Activated CD4-positive, alpha-beta T cell treated with anti-CD3 and anti-CD28 coated beads, Interleukin-2, amount 10 ng/mL, durations not matched to agents 7 days and 5 days (primary cell): Measurements from ENCODE around the gene SMURF2. TPM values are rescaled to one million over a fixed set of nuclear protein-coding genes. Genes with fewer than 3 reads are reported as not detected.
A peak's percentile ranks its signal among the peaks of the same experiment; 100 is the strongest.

ENCODE experiments used
- CTCF ChIA-PET: fragments of 350-600 bp; sonication (Branson Sonifier 250); formaldehyde crosslinking; loops from one replicate; lab custom pipeline; 2021; ENCODE audit warnings: antibody characterized with exemption; lab: Charles Lee
- POLR2A ChIA-PET: fragments of 350-600 bp; sonication (Branson Sonifier 250); formaldehyde crosslinking; loops from one replicate; lab custom pipeline; 2021; ENCODE audit warnings: antibody characterized with exemption; lab: Charles Lee
- DNase-seq: peaks from one replicate; pipeline ENCODE4 v3.0.0-alpha.2; 2020
- H3K27ac Mint-ChIP-seq: one replicate; pipeline ENCODE4 v1.8.0; 2021; ENCODE audit warnings: mild to moderate bottlenecking, moderate library complexity, mixed read lengths
- H3K27me3 Mint-ChIP-seq: one replicate; pipeline ENCODE4 v1.8.0; 2021; ENCODE audit warnings: mixed read lengths
- H3K36me3 Mint-ChIP-seq: one replicate; pipeline ENCODE4 v1.8.0; 2021; ENCODE audit warnings: low read depth, mixed read lengths
- H3K4me1 Mint-ChIP-seq: one replicate; pipeline ENCODE4 v1.8.0; 2021; ENCODE audit warnings: mixed read lengths
- H3K4me3 Mint-ChIP-seq: one replicate; pipeline ENCODE4 v1.8.0; 2021; ENCODE audit warnings: mild to moderate bottlenecking, moderate library complexity, mixed read lengths
- H3K9me3 Mint-ChIP-seq: one replicate; pipeline ENCODE4 v1.8.0; 2021; ENCODE audit warnings: mixed read lengths
- total RNA-seq, 2 experiments: library from RNA; stranded (reverse); gene quantifications; one replicate each; pipeline ENCODE4 v1.2.3, GENCODE V29; 2021

SMURF2 gene
- total RNA-seq, 2 experiments from 2014 or later, result 17.4 to 18.2 TPM

- Mint-ChIP-seq H3K4me3 (no peak overlapping the region), H3K9me3 (no peaks in the 10 kb centered on the region), H3K4me1 (peaks cover 72% of the 10 kb centered on the region), H3K27ac (peak overlapping the region; percentile 54), H3K27me3 (no peaks in the 10 kb centered on the region), H3K36me3 (peaks cover 81% of the 10 kb centered on the region)
- CTCF ChIA-PET, result interaction anchor here (1.5 kb wide), 1 partner anchor 10 kb away, joined by 7 read pairs; no protein-coding TSS in a partner anchor
- no peak for DNase-seq
- POLR2A ChIA-PET, result interaction anchor here (0.7 kb wide), 1 partner anchor 9 kb away, joined by 3 read pairs; no protein-coding TSS in a partner anchor
Measured at GRCh38 chr17:64502021-64502420, 160.1 kb downstream of the SMURF2 start.

DNA sequence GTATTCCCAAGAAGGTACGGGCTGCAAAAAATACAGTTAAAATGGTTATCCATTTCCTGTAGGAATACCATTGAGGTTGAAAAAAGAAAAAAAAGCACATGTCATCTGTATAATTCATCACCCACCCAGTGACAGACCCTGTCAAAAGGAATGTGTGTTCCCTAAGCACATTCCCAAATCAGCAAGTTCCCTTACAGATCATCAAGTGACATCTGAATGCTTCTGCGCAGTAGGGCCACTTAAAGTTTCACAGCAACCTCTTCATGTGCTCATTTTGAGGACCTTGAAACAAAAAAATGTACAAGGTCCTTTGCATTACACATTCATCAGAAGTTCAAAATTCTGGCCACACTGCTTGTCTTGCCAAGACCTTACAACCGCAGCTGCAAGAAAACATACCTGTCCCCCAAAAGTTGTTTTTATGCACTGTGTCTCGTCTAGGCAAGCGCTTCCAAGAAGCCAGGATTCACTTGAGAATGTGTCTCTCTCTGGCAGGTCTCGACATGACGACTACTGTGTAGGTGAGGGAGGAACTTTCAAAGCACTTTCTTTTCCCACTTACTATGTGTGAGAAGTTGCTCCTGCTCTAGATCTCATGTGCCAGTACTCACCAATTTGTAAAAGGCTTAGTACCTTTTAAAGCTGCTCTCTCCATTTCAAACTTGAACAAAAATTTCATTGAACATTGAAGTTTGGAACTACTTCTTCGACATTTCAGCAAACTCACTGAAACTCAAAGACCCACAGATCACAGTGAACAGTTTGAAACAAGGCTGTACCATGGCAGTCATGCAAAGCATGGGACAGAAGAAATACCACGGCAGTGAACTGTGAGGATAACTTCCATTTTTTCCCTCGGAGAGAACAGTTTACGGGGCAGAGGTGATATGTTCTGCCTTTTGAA, 161.0 kb downstream of the SMURF2 start:
- H3K27me3 Mint-ChIP-seq, result no peaks in the 10 kb centered on the region
- no peak overlapping the region for H3K27ac Mint-ChIP-seq
- no peaks in the 10 kb centered on the region for H3K9me3 Mint-ChIP-seq
- no peak overlapping the region for H3K4me3 Mint-ChIP-seq
- H3K36me3 Mint-ChIP-seq, result peaks cover 85% of the 10 kb centered on the region
- no peak for DNase-seq
- ChIA-PET CTCF (interaction anchor here (1.5 kb wide), 1 partner anchor 9 kb away, joined by 7 read pairs; no protein-coding TSS in a partner anchor), POLR2A (no interaction called here)
- H3K4me1 Mint-ChIP-seq, result peaks cover 74% of the 10 kb centered on the region

DNA sequence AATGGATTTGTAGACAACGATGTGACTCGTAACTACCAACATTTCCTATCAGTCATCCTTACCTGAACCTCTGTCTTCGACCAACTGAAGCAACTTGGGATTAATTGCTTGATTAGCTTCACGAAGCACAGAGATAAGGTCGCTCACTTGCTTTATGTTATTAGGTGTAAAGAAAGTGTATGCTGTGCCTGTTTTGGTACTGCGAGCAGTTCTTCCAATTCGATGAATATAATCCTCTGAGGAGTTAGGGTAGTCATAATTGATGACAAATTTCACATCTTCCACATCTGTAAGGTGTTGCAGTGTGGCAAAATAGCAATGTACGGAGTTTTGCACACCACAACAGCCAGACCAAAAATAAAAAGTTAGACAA, 161.6 kb downstream of the SMURF2 start:
- ChIA-PET POLR2A (no interaction called here), CTCF (interaction anchor here (1.0 kb wide), 1 partner anchor 9 kb away, joined by 3 read pairs; no protein-coding TSS in a partner anchor)
- Mint-ChIP-seq H3K27me3 (no peaks in the 10 kb centered on the region), H3K9me3 (no peaks in the 10 kb centered on the region), H3K27ac (no peak overlapping the region), H3K36me3 (peaks cover 82% of the 10 kb centered on the region), H3K4me3 (no peak overlapping the region), H3K4me1 (peaks cover 77% of the 10 kb centered on the region)
- DNase-seq, result no peak

DNA sequence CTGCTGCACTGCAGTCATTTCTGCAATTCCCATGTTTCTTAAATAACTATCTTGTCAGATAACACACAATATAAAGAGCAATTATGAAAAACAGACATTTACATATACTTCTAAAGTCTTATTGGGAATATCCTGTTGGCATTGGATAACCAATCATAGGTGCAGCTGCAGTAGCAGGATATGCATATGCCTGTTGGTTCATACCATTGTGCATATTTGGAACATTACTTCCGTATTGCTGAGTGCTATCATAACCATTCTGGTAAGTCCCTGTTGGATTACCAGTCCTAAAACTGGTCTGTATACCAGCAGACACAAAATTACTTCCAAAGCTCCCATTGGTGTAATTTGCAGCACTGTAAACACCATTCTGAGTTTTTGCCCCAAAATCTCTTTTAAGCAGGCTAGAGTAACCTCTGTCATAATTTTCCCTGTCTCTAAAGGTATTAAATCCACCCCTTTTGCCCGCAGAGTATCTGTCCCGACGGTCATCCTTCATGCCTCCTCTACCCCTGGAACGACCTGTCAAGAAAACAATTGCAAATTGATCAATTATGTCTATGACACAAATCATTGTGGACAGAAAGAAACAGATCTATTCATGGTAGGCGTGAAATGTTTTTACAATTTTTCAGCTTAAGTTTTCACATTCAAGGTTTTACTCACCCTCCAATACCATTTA, 162.2 kb downstream of the SMURF2 start:
- H3K4me1 Mint-ChIP-seq, result peaks cover 80% of the 10 kb centered on the region
- H3K4me3 Mint-ChIP-seq, result no peak overlapping the region
- ChIA-PET CTCF (interaction anchor here (1.0 kb wide), 1 partner anchor 9 kb away, joined by 3 read pairs; no protein-coding TSS in a partner anchor), POLR2A (no interaction called here)
- H3K36me3 Mint-ChIP-seq, result peaks cover 78% of the 10 kb centered on the region
- no peak for DNase-seq
- H3K27me3 Mint-ChIP-seq, result no peaks in the 10 kb centered on the region
- no peak overlapping the region for H3K27ac Mint-ChIP-seq
- no peaks in the 10 kb centered on the region for H3K9me3 Mint-ChIP-seq

DNA sequence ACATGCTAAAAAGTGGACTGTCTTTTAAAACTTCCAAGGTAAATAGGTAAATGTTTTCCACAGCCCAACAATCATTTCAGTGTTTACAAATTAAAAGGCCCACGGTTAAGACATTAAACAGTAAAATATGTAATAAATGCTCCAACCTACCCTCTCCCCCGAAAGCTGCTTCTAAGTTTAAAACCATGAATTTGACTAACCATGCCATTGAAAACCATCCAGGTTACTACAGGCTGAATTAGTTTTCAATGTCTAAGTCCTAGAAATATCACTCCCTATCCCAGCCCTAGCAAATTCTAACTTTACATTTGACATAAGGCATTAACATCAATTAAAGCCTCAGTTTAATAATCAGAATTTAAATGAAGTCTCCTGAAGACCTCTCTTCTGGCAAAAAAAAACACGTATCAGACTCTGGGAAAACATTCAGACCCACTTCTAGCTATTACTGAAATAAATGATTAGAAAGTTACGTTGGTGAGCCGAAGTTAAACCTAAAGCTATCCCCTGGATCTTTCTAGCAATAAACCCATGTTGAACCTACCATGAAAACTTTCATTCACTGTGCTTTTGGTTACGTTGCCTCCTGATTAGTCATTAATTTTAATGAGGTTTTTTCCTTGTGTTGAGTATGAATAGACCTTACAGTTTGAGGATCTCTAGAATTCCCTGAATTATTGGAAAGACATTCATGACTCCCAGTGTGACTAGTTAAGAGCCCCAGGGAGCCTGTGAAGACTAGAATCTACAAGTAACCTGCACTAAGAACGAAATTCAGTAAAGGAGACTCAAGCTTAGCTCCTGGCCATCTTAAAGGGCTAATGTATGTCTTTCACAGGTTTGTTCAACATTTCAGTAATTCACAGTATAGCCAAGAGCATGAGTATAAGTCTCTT, 163.6 kb downstream of the SMURF2 start:
- Mint-ChIP-seq H3K4me1 (peaks cover 82% of the 10 kb centered on the region), H3K4me3 (no peak overlapping the region)

DNA sequence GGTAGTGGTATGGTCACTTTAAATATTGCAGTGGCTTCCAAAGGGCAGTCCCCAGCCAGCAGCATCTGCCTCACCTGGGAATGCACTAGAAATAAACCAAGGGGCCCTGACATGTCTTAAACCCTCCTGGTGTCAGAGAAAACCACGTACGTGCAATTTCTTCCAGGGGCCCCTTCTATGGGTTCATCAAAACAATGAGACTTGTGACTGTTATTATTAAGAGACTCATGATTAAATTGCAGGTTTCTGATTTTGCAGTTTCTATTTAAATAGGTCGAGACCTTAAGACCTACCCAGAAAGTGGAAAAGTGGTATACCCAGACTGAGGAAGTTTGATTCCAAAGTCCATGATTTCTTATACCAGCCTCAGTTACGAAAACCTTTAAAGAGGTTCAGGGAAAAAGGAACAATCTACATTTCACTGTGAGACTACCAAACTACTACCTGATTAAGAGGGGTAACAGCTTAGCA, 164.5 kb downstream of the SMURF2 start:
- no peak for DNase-seq
- Mint-ChIP-seq H3K4me1 (peaks cover 78% of the 10 kb centered on the region), H3K9me3 (no peaks in the 10 kb centered on the region), H3K27me3 (no peaks in the 10 kb centered on the region), H3K4me3 (peak overlapping the region; percentile 99), H3K27ac (peak overlapping the region; percentile 98), H3K36me3 (peaks cover 70% of the 10 kb centered on the region)
- CTCF ChIA-PET, result interaction anchor here (0.9 to 2.0 kb wide), 5 partner anchors 8 to 154 kb away, joined by 3 to 13 read pairs (median 3); partner anchors contain the start of genes CEP95 and DDX5
- POLR2A ChIA-PET, result interaction anchor here (0.6 kb wide), 1 partner anchor 201 kb away, joined by 3 read pairs; no protein-coding TSS in a partner anchor

More for the DNA sequence above, 163.6 kb downstream of the SMURF2 start:
- Mint-ChIP-seq H3K27me3 (no peaks in the 10 kb centered on the region), H3K9me3 (no peaks in the 10 kb centered on the region), H3K27ac (peak overlapping the region; percentile 70), H3K36me3 (peaks cover 75% of the 10 kb centered on the region)
- DNase-seq, result no peak
- CTCF ChIA-PET, result interaction anchor here (1.2 to 1.4 kb wide), 3 partner anchors 74 to 150 kb away, joined by 3 to 4 read pairs (median 4); no protein-coding TSS in a partner anchor
- POLR2A ChIA-PET, result interaction anchor here (0.6 kb wide), 1 partner anchor 200 kb away, joined by 3 read pairs; no protein-coding TSS in a partner anchor

- peak; percentile 96 for DNase-seq
- H3K27me3 Mint-ChIP-seq, result no peaks in the 10 kb centered on the region
- H3K4me1 Mint-ChIP-seq, result peaks cover 75% of the 10 kb centered on the region
- POLR2A ChIA-PET, result interaction anchor here (0.6 to 1.3 kb wide), 3 partner anchors 8 to 93 kb away, joined by 3 to 15 read pairs (median 7); partner anchors contain the start of genes CEP95 and DDX5
- peak within 1 kb of the TSS; percentile 98 for H3K27ac Mint-ChIP-seq
- CTCF ChIA-PET, result interaction anchor here (0.6 to 2.0 kb wide), 10 partner anchors 9 to 997 kb away, joined by 3 to 13 read pairs (median 3); partner anchors contain the start of genes CEP95, DDX5 and PRR29
- no peaks in the 10 kb centered on the region for H3K9me3 Mint-ChIP-seq
- H3K36me3 Mint-ChIP-seq, result peaks cover 65% of the 10 kb centered on the region
- peak within 1 kb of the TSS; percentile 99 for H3K4me3 Mint-ChIP-seq
Measured at GRCh38 chr17:64496786-64497564, 165.1 kb downstream of the SMURF2 start, which contains the start of gene POLG2. Gene POLG2, minus strand, starts transcription at chr17:64497054. Its CDS starts 86 bp downstream, at chr17:64496968.

- H3K27ac Mint-ChIP-seq, result peak overlapping the region; percentile 98
- no peaks in the 10 kb centered on the region for H3K27me3 Mint-ChIP-seq
- H3K4me3 Mint-ChIP-seq, result peak overlapping the region; percentile 99
- DNase-seq, result no peak
- POLR2A ChIA-PET, result interaction anchor here (0.6 to 1.5 kb wide), 4 partner anchors 9 to 93 kb away, joined by 3 to 15 read pairs (median 6); partner anchors contain the start of genes CEP95 and DDX5
- no peaks in the 10 kb centered on the region for H3K9me3 Mint-ChIP-seq
- peaks cover 63% of the 10 kb centered on the region for H3K36me3 Mint-ChIP-seq
- H3K4me1 Mint-ChIP-seq, result peaks cover 74% of the 10 kb centered on the region
- CTCF ChIA-PET, result interaction anchor here (0.6 to 2.0 kb wide), 6 partner anchors 9 to 996 kb away, joined by 3 to 13 read pairs (median 4); partner anchors contain the start of genes CEP95, DDX5 and PRR29
Measured at GRCh38 chr17:64496348-64496785, 165.7 kb downstream of the SMURF2 start.
